ENCODE results near the gene PTPRN2. TPM values are rescaled to one million over a fixed set of nuclear protein-coding genes. Genes with fewer than 3 reads are reported as not detected.

Gene PTPRN2
- total and polyA plus RNA-seq, 7 donors: 0.47 to 0.82 (median 0.51) TPM

DNA sequence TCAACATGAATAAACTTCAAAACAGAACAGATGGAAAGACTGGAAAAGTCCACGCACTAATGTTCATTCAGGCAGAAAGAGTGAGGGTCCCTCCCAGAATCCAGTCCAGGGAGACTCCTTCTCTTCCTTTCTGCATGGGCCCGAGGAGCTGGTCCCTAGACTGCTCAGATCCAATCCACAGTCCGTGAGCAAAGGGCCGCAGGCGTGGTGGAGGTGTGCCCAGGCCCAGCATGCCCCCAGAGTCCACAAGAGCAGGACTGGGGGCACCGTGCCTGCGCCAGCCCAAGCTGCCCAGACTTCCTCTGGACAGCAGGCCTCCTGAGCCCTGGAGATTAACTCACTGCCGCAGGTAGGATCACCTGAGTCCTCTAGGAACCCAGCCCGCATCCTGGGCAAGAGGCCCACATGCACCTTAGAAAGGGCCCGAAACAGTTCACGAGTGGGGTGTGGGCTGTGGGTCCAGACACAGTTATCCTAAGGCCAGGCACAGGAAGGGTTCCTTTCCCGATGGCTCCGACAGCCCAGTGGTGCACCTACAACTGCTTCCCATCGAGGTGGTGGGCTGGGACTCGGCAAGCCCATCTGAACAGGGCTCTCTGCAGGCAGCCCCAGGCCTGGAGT lies 719.8 kb downstream of the PTPRN2 start:
- DNase-seq: no peak
- TF ChIP-seq, protein P1, sequence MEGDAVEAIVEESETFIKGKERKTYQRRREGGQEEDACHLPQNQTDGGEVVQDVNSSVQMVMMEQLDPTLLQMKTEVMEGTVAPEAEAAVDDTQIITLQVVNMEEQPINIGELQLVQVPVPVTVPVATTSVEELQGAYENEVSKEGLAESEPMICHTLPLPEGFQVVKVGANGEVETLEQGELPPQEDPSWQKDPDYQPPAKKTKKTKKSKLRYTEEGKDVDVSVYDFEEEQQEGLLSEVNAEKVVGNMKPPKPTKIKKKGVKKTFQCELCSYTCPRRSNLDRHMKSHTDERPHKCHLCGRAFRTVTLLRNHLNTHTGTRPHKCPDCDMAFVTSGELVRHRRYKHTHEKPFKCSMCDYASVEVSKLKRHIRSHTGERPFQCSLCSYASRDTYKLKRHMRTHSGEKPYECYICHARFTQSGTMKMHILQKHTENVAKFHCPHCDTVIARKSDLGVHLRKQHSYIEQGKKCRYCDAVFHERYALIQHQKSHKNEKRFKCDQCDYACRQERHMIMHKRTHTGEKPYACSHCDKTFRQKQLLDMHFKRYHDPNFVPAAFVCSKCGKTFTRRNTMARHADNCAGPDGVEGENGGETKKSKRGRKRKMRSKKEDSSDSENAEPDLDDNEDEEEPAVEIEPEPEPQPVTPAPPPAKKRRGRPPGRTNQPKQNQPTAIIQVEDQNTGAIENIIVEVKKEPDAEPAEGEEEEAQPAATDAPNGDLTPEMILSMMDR (IDR thresholded peaks at IDR 0.05): no peak
- ATAC-seq: no peak
- intact Hi-C loops (cut with DNase I): no loop called here
- H3K4me3 ChIP-seq: no peak overlapping the region
- H3K9me3 ChIP-seq: no peaks in the 10 kb centered on the region
- no peaks in the 10 kb centered on the region for H3K36me3 ChIP-seq (ENCODE audit: insufficient read depth in 1 of 2, low read depth in 1 of 2)
- no peaks in the 10 kb centered on the region for H3K4me1 ChIP-seq
- H3K27ac ChIP-seq: no peak overlapping the region
- H3K27me3 ChIP-seq (ENCODE audit: insufficient read depth in 3 of 3, low read length in 2 of 3): no peaks in the 10 kb centered on the region
- WGBS, 3 donors: 89 to 92% (median 90%) methylated on average over 15 of the region's 15 CpGs

DNA sequence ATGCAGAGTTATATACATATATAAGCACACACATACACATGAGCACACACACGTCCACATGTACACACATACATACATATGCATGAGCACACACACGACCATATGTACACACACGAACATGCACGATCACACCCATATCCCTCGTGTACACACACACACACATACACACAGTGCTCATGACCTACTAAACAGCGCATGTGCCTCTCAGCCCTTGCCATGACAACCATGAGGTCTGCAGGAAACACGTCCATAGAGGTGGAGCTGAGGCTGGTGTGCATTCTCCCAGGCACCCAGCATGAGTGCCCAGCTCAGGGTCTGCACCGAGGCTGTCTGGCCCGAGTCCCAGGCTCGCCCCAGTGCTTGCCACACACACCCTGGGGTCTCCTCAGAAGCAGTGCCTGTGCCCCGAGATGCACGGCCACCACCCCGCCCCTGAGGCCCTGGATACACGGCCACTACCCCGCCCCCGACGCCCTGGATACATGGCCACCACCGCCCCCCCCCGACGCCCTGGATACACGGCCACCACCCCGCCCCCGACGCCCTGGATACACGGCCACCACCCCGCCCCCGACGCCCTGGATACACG lies 721.2 kb downstream of the PTPRN2 start:
- 88 to 91% (median 90%) methylated on average over 9 to 29 of the region's 29 CpGs for WGBS, 3 donors
- no peak for DNase-seq
- TF ChIP-seq, protein P1 (IDR thresholded peaks at IDR 0.05): no peak
- no peak for ATAC-seq
- no peaks in the 10 kb centered on the region for H3K4me1 ChIP-seq
- intact Hi-C loops (cut with DNase I): no loop called here
- no peak overlapping the region for H3K27ac ChIP-seq
- H3K9me3 ChIP-seq: no peaks in the 10 kb centered on the region
- H3K36me3 ChIP-seq (ENCODE audit: insufficient read depth in 1 of 2, low read depth in 1 of 2): no peaks in the 10 kb centered on the region
- no peaks in the 10 kb centered on the region for H3K27me3 ChIP-seq (ENCODE audit: insufficient read depth in 3 of 3, low read length in 2 of 3)
- no peak overlapping the region for H3K4me3 ChIP-seq

DNA sequence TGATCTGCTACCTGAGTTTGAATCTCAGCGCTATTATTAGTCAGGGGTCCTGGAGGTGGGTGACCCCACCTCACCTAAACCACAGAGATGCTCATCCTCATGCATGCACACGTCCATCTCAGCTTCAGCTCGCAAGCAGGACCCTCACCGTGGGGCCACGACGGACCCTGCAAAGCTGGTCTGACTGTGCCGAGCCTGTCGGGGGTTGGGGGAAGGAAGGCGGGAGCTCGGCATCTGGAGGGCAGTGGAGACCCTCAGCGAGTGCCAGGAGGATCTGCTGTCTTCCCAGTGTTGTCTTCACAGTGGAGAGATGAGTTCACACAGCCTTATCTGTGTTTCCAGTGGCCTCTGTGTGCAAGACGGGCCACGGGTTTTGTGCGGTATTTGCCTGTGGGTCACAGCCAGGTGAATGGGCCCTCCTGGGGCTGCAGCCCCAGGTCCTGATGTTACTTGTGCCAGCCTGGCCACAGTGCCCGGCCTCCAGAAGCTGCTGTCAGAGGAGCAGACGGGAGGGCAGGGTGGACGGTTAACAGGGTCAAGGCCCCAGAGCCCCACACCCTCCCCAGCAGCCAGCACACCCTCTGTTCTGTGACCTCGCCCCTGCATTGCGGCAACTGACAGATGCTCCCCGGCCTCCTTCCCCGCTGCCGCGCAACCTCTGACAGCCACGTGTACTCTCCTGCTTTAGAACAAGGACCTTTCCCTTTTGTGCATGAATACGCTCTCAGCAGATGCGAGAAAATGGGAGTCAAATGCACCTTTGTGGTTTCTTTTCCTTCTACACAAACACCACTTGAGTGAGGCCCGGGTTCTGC lies 722.1 kb downstream of the PTPRN2 start:
- no peaks in the 10 kb centered on the region for H3K9me3 ChIP-seq
- intact Hi-C loops (cut with DNase I): no loop called here
- H3K27me3 ChIP-seq (ENCODE audit: insufficient read depth in 3 of 3, low read length in 2 of 3): no peaks in the 10 kb centered on the region
- no peak overlapping the region for H3K4me3 ChIP-seq
- WGBS, 3 donors: 80 to 82% (median 80%) methylated on average over 27 of the region's 27 CpGs
- no peak for DNase-seq
- no peaks in the 10 kb centered on the region for H3K36me3 ChIP-seq (ENCODE audit: insufficient read depth in 1 of 2, low read depth in 1 of 2)
- H3K4me1 ChIP-seq: no peaks in the 10 kb centered on the region
- TF ChIP-seq, protein P1 (IDR thresholded peaks at IDR 0.05): no peak
- H3K27ac ChIP-seq: no peak overlapping the region
- no peak for ATAC-seq

DNA sequence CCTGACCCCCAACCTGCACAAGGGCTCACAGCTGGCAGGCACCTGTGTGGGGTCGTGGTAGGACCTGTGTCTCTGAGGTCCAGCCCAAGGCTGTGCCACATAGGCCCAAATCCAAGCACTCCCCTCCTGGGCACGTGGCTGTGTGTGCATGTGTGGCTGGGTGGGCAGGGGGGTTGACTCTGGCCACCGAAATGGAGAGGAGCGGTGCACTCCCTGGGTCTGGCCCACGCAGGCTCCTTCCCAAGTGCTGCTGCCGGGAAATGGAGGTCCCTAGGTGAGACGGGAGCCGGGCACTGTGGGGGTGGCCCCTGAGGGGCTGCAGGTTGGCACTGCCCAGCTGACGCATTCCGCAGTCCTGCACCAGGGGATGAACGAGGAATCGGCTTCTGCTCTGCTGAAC lies 722.7 kb downstream of the PTPRN2 start:
- TF ChIP-seq, protein P1 (IDR thresholded peaks at IDR 0.05): no peak
- ATAC-seq: no peak
- no peaks in the 10 kb centered on the region for H3K36me3 ChIP-seq (ENCODE audit: insufficient read depth in 1 of 2, low read depth in 1 of 2)
- no peaks in the 10 kb centered on the region for H3K4me1 ChIP-seq
- intact Hi-C loops (cut with DNase I): no loop called here
- no peaks in the 10 kb centered on the region for H3K9me3 ChIP-seq
- no peak overlapping the region for H3K27ac ChIP-seq
- no peak overlapping the region for H3K4me3 ChIP-seq
- WGBS, 3 donors: 79 to 86% (median 85%) methylated on average over 12 of the region's 12 CpGs
- no peaks in the 10 kb centered on the region for H3K27me3 ChIP-seq (ENCODE audit: insufficient read depth in 3 of 3, low read length in 2 of 3)
- no peak for DNase-seq

Measured in psoas muscle (tissue), 8 donors.